GM19240 (cell line): Measurements from ENCODE around the gene PRR22.

Experiments used
- DNase-seq: peaks from one replicate; pipeline ENCODE4 v3.0.0; 2011; ENCODE audit warnings: low spot score; ENCODE audit not compliant: insufficient read length

The PRR22 gene

DNA sequence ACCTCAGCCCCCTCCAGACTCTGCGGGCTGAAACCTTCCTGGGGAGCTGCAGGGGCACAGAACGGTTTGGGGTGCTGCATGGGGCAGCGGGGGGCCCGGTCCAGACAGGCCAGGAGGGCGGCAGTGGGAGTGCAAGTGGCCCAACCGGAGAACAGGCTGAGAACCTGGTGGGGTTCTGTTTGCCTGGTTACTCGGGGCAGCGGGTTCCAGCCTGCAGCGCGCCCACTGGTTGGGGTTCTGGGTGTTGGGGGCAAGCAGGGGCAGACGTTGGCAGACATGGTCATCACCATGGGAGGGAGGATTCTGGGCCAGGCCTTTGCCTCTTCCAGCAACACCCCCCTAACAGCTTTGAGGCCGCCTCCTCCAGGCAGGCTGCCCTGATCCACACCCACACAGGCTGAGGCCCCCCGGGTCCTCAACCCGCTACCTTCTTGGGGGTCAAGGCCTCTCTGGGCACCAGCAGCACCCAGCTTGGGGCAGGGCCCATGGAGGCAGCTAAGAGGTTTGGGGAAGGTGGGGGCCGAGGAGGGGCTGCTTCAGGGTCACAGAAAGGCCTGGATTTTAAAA lies at the start of gene PRR22:
Gene PRR22 (minus strand): TSS at position 166 of the 567 bp plus-strand sequence. CDS start 86 bp downstream, at position 80.
- DNase-seq: no peak

DNA sequence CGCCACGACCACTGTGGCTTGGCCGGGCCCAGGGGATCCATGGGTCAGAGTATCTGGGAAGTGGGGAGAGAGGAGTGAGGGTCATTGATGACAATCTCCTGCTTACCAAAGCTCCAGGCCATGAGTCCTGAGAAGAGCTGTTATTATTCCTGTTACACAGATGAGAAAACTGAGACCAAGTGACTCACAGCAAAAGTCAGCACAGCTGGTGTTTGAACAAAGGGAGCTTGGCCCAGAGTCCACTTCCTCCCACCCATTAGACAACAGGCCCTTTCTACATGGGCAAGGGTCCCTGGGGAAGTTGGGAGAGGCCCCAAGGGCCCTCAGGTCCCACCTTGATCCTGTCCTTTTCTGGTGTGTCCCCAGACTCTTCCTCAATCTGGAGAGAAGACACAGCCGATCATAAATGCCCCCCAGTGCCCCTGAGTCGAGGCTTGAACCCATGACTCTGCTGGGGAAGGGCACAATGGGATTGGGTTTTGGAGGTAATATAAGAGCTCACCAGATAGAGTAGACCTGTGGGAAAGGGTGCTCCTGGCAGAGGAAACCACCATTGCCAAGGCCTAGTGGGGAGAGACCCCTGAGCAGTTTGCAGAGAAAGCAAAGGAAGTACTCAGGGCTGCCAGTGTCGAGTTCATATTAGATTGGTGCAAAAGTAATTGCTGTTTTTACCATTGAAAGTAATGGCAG lies 48.1 kb upstream of the PRR22 start:
- DNase-seq: no peak

DNA sequence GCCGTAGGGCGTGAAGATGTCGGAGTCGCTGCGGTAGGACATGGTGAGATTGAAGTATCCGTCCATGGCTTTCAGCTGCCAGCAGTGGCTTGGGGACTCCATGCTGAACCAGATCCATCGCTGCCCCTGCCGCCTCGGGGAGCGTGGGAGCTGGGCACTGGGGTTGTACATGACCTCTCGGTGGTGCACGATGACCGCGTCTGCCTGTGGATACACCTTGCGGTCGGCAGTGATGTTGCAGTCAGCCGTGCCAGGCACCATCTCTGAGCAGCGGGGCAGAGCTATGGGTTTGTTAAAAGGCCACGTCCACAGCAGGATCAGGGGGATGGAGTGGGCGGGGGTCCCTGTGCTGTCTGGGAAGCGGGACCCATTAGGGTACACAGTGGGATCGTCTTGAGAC lies 47.5 kb upstream of the PRR22 start:
- DNase-seq: no peak

DNA sequence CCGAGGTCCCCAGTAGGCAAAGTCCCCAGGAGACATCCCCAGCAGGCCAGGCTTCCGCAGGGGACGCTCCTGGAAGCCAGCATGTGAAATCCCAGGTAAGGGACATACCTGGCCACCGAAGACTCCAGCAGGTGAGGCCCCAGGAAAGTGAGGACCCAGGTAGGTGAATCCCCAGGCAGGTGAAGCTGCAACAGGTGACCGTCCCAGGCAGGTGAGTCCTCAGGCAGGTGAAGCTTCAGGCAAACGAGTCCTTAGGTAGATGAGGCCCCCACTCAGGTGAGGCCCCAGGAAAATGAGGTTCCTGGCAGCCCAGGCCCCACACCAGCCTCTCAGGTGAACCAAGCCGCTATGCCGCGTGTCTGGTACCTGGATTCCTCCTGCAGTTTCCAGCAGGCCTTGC lies 46.6 kb upstream of the PRR22 start:
- DNase-seq: no peak

- no peak for DNase-seq
Observed at GRCh38 chr19:5829567-5830310, 45.2 kb upstream of the PRR22 start.

- DNase-seq: no peak
Observed at GRCh38 chr19:5828661-5829566, 44.4 kb upstream of the PRR22 start.

GRCh38 chr19:5827891-5828660 lies 43.5 kb upstream of the PRR22 start:
- DNase-seq: peak; percentile 90

DNA sequence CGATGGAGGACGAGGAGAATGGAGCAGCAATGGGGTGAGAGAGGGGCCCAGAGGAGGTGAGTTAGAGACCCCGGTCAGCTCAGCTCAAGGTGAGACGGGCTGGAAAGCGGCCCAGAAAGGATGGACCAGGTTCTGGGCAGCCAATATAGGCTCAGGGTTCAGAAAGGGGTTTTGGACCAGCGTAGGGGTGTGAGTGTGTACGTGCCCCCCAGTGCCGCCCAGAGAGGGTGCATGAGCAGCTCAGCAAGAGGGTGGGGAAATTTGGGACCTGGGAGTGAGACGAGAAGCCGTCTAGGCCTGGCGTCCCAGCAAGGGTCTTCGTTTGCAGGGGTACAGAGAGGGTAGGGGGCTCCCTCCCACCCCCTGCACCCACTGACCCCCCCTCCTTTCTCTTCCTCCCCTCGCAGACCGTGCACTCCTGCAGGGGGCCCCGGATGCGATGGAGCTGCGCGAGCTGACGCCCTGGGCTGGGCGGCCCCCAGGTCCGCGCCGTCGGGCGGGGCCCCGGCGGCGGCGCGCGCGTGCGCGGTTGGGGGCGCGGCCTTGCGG lies 42.9 kb upstream of the PRR22 start:
- DNase-seq: no peak

GRCh38 chr19:5826531-5827341 lies 42.2 kb upstream of the PRR22 start:
- DNase-seq: no peak

GRCh38 chr19:5825178-5825577 lies 40.6 kb upstream of the PRR22 start:
- DNase-seq: no peak

- no peak for DNase-seq
Observed at GRCh38 chr19:5824751-5825150, 40.2 kb upstream of the PRR22 start.

GRCh38 chr19:5823579-5824281 lies 39.2 kb upstream of the PRR22 start:
- no peak for DNase-seq

DNA sequence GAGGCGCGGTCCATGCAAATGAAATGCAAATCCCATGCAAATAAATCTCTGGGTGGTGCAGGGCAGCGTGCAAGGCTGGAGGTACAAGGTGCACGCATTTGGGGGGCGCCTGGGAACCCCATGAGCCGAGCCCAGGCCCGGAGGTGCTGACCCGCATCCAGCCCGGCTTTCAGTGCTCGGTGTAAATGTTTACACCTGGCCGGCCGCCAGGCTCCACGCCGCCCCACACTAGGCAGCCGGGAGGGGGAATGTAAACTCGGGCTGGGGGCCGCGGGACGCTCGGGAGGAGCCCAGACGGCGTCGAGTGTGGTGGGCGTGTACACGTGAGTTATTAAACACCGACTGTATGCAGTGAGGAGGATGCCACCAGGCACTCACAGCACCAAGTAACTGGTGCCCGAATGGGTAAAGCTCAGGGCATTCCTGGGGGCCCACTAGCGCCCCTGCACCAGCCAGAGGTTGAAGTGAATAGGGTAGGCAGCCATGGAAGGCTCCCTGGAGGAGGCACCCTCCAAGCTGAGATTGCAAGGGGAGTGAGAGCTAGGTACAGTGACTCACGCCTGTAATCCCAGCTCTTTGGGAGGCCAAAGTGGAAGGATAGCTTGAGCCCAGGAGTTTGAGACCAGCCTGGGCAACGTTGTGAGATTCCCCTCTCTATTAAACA lies 37.8 kb upstream of the PRR22 start:
- DNase-seq: no peak

- DNase-seq: no peak
Observed at GRCh38 chr19:5821521-5822180, 37.1 kb upstream of the PRR22 start.

DNA sequence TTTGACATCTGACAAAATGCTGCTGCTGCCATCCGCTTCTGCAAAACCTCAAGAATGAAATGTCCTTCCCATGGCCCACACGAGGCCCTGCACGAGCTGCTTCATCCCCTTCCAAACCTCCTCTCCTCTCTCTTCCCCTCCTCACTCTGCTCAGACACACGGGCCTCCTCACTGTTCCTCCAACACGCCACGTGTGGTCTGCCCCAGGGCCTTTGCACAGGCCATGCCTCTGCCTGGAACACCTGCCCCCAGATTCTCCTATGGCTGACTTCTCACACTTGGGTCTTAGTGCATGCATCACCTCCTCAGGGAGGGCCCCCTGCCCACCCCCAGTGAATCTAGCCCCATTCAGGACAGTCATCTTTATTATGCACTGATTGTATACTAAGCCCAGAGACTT lies 36.2 kb upstream of the PRR22 start:
- no peak for DNase-seq

GRCh38 chr19:5818594-5818993 lies 34.0 kb upstream of the PRR22 start:
- DNase-seq: no peak

- no peak for DNase-seq
Observed at GRCh38 chr19:5817218-5817617, 32.7 kb upstream of the PRR22 start.

GRCh38 chr19:5814852-5815246 lies 30.3 kb upstream of the PRR22 start:
- no peak for DNase-seq
